PC-3 (cell line): ENCODE results near the gene C3orf52.

Experiments used
- CTCF ChIP-seq: fragments of 300-600 bp; sonication (generic); conservative IDR thresholded peaks from 2 replicates; pipeline ENCODE4 v1.5.1; 2017; ENCODE audit warnings: antibody characterized with exemption, low read depth, mild to moderate bottlenecking, low read length
- EZH2phosphoT487 ChIP-seq: fragments of 300-600 bp; sonication (generic); IDR thresholded peaks from 2 replicates; pipeline ENCODE4 v1.6.1; 2018; ENCODE audit warnings: mild to moderate bottlenecking, antibody characterized with exemption, low read length, borderline replicate concordance

GRCh38 chr3:112087746-112088145 is 1.6 kb downstream of the C3orf52 start:
- TF ChIP-seq CTCF (no peak), EZH2phosphoT487 (no peak)
